Transverse colon (tissue), 3 donors: ENCODE results near the gene KCTD17.

ENCODE experiments used
- EP300 ChIP-seq: sonication (generic); formaldehyde crosslinking; IDR thresholded peaks from one replicate; pipeline ENCODE4 v1.6.1; 2017; ENCODE audit warnings: antibody characterized with exemption, low read depth
- POLR2A ChIP-seq: fragments of 450-650 bp; IDR thresholded peaks from one replicate; pipeline ENCODE4 v1.6.1; 2016; ENCODE audit warnings: antibody characterized with exemption, mild to moderate bottlenecking, moderate library complexity
- TF ChIP-seq, protein P1 (sequence below), 5 experiments: fragments of 200-600 bp in 3 of 5; fragments of 450-650 bp in 2 of 5; sonication (generic) in 3 of 5; IDR thresholded peaks; 1 replicate in 2 of 5; 2 replicates in 3 of 5; pipeline ENCODE4 v1.5.1; 2016 to 2017; ENCODE audit warnings: antibody characterized with exemption in 5 of 5, inconsistent platforms in 3 of 5, mild to moderate bottlenecking in 2 of 5, moderate library complexity in 1 of 5

DNA sequence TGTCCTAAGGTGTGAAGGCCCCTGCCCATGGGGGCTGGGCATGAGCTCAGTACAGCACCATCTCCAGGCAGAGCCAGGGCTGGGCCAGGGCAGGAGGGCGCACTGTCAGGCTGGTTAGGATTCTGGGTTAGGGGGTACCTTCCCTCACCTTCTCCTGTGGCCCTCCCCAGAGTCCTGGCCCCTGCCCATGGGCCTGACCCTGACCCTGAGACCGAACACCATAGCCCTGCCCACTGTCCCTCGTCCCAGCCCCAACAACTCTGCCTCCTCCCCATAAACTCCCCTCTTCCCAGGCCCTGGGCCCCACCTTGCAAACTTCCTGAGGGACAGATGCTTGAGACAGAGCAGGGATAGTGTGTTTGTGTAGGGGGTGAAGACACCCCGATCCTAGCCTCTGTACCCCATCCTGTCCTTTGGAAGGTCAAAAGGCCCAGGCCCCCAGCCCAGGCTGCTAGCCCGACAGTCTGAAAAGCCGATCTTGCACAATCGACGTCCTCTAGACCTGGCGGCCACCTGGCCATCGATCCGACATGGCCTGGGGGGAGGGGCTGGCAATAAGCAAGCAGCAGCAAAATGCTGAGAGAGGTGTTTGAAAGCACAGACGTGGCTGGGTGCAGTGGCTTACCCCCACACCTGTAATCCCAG is 60.7 kb downstream of the KCTD17 start:
- TF ChIP-seq, protein P1, sequence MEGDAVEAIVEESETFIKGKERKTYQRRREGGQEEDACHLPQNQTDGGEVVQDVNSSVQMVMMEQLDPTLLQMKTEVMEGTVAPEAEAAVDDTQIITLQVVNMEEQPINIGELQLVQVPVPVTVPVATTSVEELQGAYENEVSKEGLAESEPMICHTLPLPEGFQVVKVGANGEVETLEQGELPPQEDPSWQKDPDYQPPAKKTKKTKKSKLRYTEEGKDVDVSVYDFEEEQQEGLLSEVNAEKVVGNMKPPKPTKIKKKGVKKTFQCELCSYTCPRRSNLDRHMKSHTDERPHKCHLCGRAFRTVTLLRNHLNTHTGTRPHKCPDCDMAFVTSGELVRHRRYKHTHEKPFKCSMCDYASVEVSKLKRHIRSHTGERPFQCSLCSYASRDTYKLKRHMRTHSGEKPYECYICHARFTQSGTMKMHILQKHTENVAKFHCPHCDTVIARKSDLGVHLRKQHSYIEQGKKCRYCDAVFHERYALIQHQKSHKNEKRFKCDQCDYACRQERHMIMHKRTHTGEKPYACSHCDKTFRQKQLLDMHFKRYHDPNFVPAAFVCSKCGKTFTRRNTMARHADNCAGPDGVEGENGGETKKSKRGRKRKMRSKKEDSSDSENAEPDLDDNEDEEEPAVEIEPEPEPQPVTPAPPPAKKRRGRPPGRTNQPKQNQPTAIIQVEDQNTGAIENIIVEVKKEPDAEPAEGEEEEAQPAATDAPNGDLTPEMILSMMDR (IDR thresholded peaks at IDR 0.05), result no peak
- TF ChIP-seq POLR2A (no peak), EP300 (no peak)
